ENCODE results near the gene RPLP2.

DNA sequence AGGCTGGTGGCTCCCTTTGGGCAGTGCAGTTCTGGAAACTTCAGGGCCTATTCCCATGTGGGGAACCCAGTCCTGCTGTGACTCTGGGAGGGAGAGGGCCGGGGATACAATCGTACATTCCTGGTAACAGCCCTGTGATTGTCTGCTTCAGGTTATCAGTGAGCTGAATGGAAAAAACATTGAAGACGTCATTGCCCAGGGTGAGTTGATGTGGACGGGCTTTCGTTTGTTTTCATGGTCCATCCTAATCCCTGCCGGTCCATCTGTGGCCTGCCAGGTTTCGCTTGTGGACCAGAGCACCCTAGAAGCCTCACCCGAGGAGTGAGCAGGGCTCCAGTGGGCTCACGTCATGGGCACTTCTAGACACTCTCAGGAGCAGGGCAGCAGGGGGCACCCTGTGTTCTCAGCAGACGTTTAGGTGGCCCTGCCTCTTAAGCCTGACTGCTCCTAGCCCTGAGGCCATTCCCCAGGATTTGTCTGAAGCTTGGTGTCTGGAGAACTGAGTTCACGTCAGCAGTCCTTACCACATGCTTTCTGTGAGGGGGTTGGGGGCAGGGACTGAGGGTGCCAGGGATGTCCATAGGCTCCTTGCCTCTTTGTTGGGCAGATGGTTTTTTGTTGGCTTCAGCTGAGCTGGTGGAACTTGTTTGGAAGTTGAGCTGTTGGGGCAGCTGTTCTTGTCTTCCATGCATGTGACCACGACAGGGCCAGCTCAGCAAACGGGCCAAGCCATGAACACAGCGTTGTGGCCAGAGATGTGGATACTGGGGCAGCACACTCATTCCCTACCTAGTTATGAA, 1.9 kb downstream of the RPLP2 start:
- no peak; the same call in 1 of the 2 replicates for TF ChIP-seq POLR2AphosphoS5 (IDR thresholded peaks at IDR 0.05; ENCODE audit: low read depth)
- TF ChIP-seq, protein P1, sequence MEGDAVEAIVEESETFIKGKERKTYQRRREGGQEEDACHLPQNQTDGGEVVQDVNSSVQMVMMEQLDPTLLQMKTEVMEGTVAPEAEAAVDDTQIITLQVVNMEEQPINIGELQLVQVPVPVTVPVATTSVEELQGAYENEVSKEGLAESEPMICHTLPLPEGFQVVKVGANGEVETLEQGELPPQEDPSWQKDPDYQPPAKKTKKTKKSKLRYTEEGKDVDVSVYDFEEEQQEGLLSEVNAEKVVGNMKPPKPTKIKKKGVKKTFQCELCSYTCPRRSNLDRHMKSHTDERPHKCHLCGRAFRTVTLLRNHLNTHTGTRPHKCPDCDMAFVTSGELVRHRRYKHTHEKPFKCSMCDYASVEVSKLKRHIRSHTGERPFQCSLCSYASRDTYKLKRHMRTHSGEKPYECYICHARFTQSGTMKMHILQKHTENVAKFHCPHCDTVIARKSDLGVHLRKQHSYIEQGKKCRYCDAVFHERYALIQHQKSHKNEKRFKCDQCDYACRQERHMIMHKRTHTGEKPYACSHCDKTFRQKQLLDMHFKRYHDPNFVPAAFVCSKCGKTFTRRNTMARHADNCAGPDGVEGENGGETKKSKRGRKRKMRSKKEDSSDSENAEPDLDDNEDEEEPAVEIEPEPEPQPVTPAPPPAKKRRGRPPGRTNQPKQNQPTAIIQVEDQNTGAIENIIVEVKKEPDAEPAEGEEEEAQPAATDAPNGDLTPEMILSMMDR (IDR thresholded peaks at IDR 0.05; ENCODE audit: insufficient read depth, low read length): no peak
- TF ChIP-seq GABPA (IDR thresholded peaks at IDR 0.05; ENCODE audit: low read depth): no peak
- TF ChIP-seq, protein P2, sequence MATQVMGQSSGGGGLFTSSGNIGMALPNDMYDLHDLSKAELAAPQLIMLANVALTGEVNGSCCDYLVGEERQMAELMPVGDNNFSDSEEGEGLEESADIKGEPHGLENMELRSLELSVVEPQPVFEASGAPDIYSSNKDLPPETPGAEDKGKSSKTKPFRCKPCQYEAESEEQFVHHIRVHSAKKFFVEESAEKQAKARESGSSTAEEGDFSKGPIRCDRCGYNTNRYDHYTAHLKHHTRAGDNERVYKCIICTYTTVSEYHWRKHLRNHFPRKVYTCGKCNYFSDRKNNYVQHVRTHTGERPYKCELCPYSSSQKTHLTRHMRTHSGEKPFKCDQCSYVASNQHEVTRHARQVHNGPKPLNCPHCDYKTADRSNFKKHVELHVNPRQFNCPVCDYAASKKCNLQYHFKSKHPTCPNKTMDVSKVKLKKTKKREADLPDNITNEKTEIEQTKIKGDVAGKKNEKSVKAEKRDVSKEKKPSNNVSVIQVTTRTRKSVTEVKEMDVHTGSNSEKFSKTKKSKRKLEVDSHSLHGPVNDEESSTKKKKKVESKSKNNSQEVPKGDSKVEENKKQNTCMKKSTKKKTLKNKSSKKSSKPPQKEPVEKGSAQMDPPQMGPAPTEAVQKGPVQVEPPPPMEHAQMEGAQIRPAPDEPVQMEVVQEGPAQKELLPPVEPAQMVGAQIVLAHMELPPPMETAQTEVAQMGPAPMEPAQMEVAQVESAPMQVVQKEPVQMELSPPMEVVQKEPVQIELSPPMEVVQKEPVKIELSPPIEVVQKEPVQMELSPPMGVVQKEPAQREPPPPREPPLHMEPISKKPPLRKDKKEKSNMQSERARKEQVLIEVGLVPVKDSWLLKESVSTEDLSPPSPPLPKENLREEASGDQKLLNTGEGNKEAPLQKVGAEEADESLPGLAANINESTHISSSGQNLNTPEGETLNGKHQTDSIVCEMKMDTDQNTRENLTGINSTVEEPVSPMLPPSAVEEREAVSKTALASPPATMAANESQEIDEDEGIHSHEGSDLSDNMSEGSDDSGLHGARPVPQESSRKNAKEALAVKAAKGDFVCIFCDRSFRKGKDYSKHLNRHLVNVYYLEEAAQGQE (IDR thresholded peaks at IDR 0.05; ENCODE audit: insufficient replicate concordance, low read depth): no peak

Data from HL-60 (cell line).